Choroid plexus epithelial cell (primary cell): ENCODE data around the gene SNX14.
"Not testable (repeated sequence)": the region's sequence is repeated elsewhere in the genome, so short reads cannot be mapped to it uniquely, and the experiment has no call there.

Source experiments
- DNase-seq: peaks from one replicate; pipeline ENCODE4 v3.0.0-alpha.2; 2010; ENCODE audit warnings: low read depth
- H3K4me3 ChIP-seq: 2 replicates; pipeline ENCODE4 v1.5.1; 2011; ENCODE audit warnings: low read depth, mild to moderate bottlenecking, control low read depth, low read length, moderate library complexity
- CTCF ChIP-seq: conservative IDR thresholded peaks from 2 replicates; pipeline ENCODE4 v1.5.1; 2011; ENCODE audit warnings: low read depth, mild to moderate bottlenecking, control low read depth, inconsistent platforms, low read length, moderate library complexity

Gene SNX14

GRCh38 chr6:85574932-85575598 is 18.6 kb downstream of the SNX14 start:
- H3K4me3 ChIP-seq: no peak overlapping the region
- DNase-seq: peak; percentile 61
- TF ChIP-seq CTCF: no peak

GRCh38 chr6:85569323-85569722 is 24.3 kb downstream of the SNX14 start:
- DNase-seq: peak; percentile 31
- no peak overlapping the region for H3K4me3 ChIP-seq
- no peak for TF ChIP-seq CTCF

- no peak for DNase-seq
- no peak for TF ChIP-seq CTCF
- H3K4me3 ChIP-seq: no peak overlapping the region
Observed at GRCh38 chr6:85568411-85568810, 25.2 kb downstream of the SNX14 start.

DNA sequence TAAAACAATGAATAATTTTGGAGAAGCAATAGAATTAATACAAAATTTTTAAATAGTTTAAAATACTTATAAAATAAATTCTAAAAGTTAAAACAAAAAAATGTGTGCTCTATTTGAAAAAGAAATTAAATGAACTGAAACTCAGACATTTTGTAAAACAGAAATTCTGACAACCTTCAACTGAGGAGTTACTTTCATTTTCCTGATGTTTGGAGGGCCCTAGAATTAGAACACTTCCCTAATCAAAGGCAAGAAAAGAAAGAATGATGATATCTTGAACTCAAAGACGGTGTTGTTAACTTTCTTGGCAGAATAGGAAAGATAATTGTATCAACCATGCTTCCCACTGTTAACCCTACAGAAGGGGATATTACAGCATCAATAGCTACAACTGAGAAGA is 27.9 kb downstream of the SNX14 start:
- TF ChIP-seq CTCF: no peak
- no peak for DNase-seq
- no peak overlapping the region for H3K4me3 ChIP-seq

DNA sequence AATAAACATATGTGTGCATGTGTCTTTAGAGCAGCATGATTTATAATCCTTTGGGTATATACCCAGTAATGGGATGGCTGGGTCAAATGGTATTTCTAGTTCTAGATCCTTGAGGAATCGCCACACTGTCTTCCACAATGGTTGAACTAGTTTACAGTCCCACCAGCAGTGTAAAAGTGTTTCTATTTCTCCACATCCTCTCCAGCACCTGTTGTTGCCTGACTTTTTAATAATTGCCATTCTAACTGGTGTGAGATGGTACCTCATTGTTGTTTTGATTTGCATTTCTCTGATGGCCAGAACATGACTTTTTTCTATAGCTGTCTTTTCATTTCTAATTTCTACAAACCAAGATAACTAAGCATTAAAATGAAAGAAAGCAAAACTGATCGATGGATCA is 29.4 kb downstream of the SNX14 start:
- H3K4me3 ChIP-seq, DNase-seq: not testable (repeated sequence)

GRCh38 chr6:85561750-85562357 is 31.8 kb downstream of the SNX14 start:
- TF ChIP-seq CTCF: no peak
- no peak for DNase-seq

GRCh38 chr6:85556992-85557668 is 36.5 kb downstream of the SNX14 start:
- no peak overlapping the region for H3K4me3 ChIP-seq
- no peak for TF ChIP-seq CTCF
- DNase-seq: no peak

More at GRCh38 chr6:85561750-85562357, 31.8 kb downstream of the SNX14 start:
- no peak overlapping the region for H3K4me3 ChIP-seq
